GM12892 (cell line): ENCODE data around the gene SLC27A6.

Experiments
- POLR2A ChIP-seq: IDR thresholded peaks from 2 replicates; pipeline ENCODE4 v1.6.1; 2011; ENCODE audit warnings: low read depth, low read length, control low read depth
- POLR2AphosphoS5 ChIP-seq: IDR thresholded peaks from 2 replicates; pipeline ENCODE4 v1.6.1; 2011; ENCODE audit warnings: low read depth, low read length, control low read depth

GRCh38 chr5:129018837-129019236 is 53.5 kb downstream of the SLC27A6 start:
- TF ChIP-seq POLR2A (no peak), POLR2AphosphoS5 (no peak)
